GM12878 (cell line): ENCODE data around the gene PRM2. TPM values are rescaled to one million over a fixed set of nuclear protein-coding genes. Genes with fewer than 3 reads are reported as not detected.
A peak's percentile ranks its signal among the peaks of the same experiment; 100 is the strongest.

Experiments used
- BCL11A ChIP-seq: IDR thresholded peaks from 2 replicates; pipeline ENCODE4 v1.6.1; 2011; ENCODE audit warnings: low read depth, low read length
- CEBPB ChIP-seq, 2 experiments: fragments of 150-350 bp in 1 of 2; IDR thresholded peaks; 2 replicates each; pipeline ENCODE4 v1.6.1; 2012 to 2014; ENCODE audit warnings: low read depth in 2 of 2, low read length in 2 of 2, borderline replicate concordance in 1 of 2, inconsistent platforms in 1 of 2
- EP300 ChIP-seq, 2 experiments: fragments of 150-350 bp in 1 of 2; IDR thresholded peaks; 2 replicates each; pipeline ENCODE4 v1.6.1; 2011 to 2012; ENCODE audit warnings: low read depth in 2 of 2, low read length in 2 of 2, borderline replicate concordance in 1 of 2, improper control_type of control experiment in 1 of 2, inconsistent platforms in 1 of 2; ENCODE audit not compliant: control insufficient read depth in 1 of 2
- HDGF ChIP-seq: fragments of 450-650 bp; IDR thresholded peaks from 2 replicates; pipeline ENCODE4 v1.6.1; 2016; ENCODE audit warnings: antibody characterized with exemption
- JUND ChIP-seq: IDR thresholded peaks from 2 replicates; pipeline ENCODE4 v1.6.1; 2012; ENCODE audit warnings: low read depth, mild to moderate bottlenecking, low read length, improper control_type of control experiment, moderate library complexity
- KLF5 ChIP-seq: fragments of 450-650 bp; IDR thresholded peaks from 2 replicates; pipeline ENCODE4 v1.6.1; 2014; ENCODE audit warnings: mild to moderate bottlenecking; ENCODE audit not compliant: partially characterized antibody
- LARP7 ChIP-seq: fragments of 450-650 bp; IDR thresholded peaks from 2 replicates; pipeline ENCODE4 v1.6.1; 2017; ENCODE audit warnings: mild to moderate bottlenecking
- MEF2B ChIP-seq: fragments of 450-650 bp; IDR thresholded peaks from 2 replicates; pipeline ENCODE4 v1.6.1; 2018; ENCODE audit warnings: mild to moderate bottlenecking, moderate library complexity; ENCODE audit not compliant: partially characterized antibody, poor library complexity, severe bottlenecking
- NR2F1 ChIP-seq: fragments of 450-650 bp; conservative IDR thresholded peaks from 2 replicates; pipeline ENCODE4 v1.6.1; 2017; ENCODE audit warnings: mild to moderate bottlenecking
- PAX5 ChIP-seq: IDR thresholded peaks from 2 replicates; pipeline ENCODE4 v1.6.1; 2011; ENCODE audit warnings: low read depth, low read length, borderline replicate concordance
- POLR2AphosphoS2 ChIP-seq: IDR thresholded peaks from 2 replicates; pipeline ENCODE4 v1.6.1; 2011; ENCODE audit warnings: low read depth, mild to moderate bottlenecking, low read length, improper control_type of control experiment, moderate library complexity
- POU2F2 ChIP-seq: IDR thresholded peaks from 3 replicates; pipeline ENCODE4 v1.6.1; 2011; ENCODE audit warnings: low read depth, mild to moderate bottlenecking, low read length, borderline replicate concordance
- RAD21 ChIP-seq: IDR thresholded peaks from 2 replicates; pipeline ENCODE4 v1.6.1; 2011; ENCODE audit warnings: mild to moderate bottlenecking, low read depth, low read length, moderate library complexity; ENCODE audit not compliant: insufficient read depth
- SKIL ChIP-seq: fragments of 450-650 bp; IDR thresholded peaks from 2 replicates; pipeline ENCODE4 v1.6.1; 2017; ENCODE audit warnings: mild to moderate bottlenecking, low read depth, inconsistent platforms; ENCODE audit not compliant: poor library complexity, severe bottlenecking
- SMAD1 ChIP-seq: fragments of 450-650 bp; IDR thresholded peaks from 2 replicates; pipeline ENCODE4 v1.6.1; 2018; ENCODE audit warnings: mild to moderate bottlenecking, low read depth; ENCODE audit not compliant: partially characterized antibody
- SMARCA5 ChIP-seq: fragments of 450-650 bp; IDR thresholded peaks from 2 replicates; pipeline ENCODE4 v1.6.1; 2017; ENCODE audit warnings: mild to moderate bottlenecking
- SMC3 ChIP-seq: IDR thresholded peaks from 2 replicates; pipeline ENCODE4 v1.6.1; 2011; ENCODE audit warnings: low read length, improper control_type of control experiment, borderline replicate concordance
- WRNIP1 ChIP-seq: IDR thresholded peaks from 2 replicates; pipeline ENCODE4 v1.6.1; 2011; ENCODE audit warnings: low read depth, low read length, improper control_type of control experiment, borderline replicate concordance
- YY1 ChIP-seq: IDR thresholded peaks from 2 replicates; pipeline ENCODE4 v1.6.1; 2011; ENCODE audit warnings: low read depth, mild to moderate bottlenecking, low read length
- polyA plus RNA-seq, 11 experiments: library from polyadenylated mRNA; depleted of rRNA in 4 of 11; unstranded in 6 of 11; stranded (reverse) in 5 of 11; fragments of >200 nt; fragmentation: Nextera tagmentation in 4 of 11; fragmentation: Illumina TruSeq in 1 of 11; extraction: Ambion mirVana in 4 of 11; extraction: Trizol in 1 of 11; gene quantifications; 1 replicate in 1 of 11; 2 replicates in 10 of 11; pipeline versions ENCODE4 v1.2.1 to v1.2.3, GENCODE V29; 2011 to 2016; ENCODE audit warnings: inconsistent platforms in 2 of 11, missing spikeins in 2 of 11, low read depth in 1 of 11
- total RNA-seq, 4 experiments: library from RNA; depleted of rRNA in 3 of 4; stranded (reverse); fragments of >200 nt in 3 of 4; fragmentation: Illumina TruSeq in 1 of 4; extraction: Trizol in 1 of 4; gene quantifications; 2 replicates each; pipeline versions ENCODE4 v1.2.1 to v1.2.3, GENCODE V29; 2013 to 2021
- TF ChIP-seq, protein P1 (sequence below): fragments of 450-650 bp; IDR thresholded peaks from 2 replicates; pipeline ENCODE4 v1.6.1; 2016; ENCODE audit warnings: mild to moderate bottlenecking
- TF ChIP-seq, protein P2 (sequence below): IDR thresholded peaks from 2 replicates; pipeline ENCODE4 v1.6.1; 2011; ENCODE audit warnings: low read depth, mild to moderate bottlenecking, low read length, moderate library complexity, borderline replicate concordance; ENCODE audit errors: extremely low read depth
- TF ChIP-seq, protein P3 (sequence below): fragments of 450-650 bp; IDR thresholded peaks from 2 replicates; pipeline ENCODE4 v1.6.1; 2016; ENCODE audit warnings: mild to moderate bottlenecking

PRM2 gene
- total and polyA plus RNA-seq, 10 of the 15 experiments (the other 5 are each of a cell fraction or from before 2014, with no cell fraction given): not detected

DNA sequence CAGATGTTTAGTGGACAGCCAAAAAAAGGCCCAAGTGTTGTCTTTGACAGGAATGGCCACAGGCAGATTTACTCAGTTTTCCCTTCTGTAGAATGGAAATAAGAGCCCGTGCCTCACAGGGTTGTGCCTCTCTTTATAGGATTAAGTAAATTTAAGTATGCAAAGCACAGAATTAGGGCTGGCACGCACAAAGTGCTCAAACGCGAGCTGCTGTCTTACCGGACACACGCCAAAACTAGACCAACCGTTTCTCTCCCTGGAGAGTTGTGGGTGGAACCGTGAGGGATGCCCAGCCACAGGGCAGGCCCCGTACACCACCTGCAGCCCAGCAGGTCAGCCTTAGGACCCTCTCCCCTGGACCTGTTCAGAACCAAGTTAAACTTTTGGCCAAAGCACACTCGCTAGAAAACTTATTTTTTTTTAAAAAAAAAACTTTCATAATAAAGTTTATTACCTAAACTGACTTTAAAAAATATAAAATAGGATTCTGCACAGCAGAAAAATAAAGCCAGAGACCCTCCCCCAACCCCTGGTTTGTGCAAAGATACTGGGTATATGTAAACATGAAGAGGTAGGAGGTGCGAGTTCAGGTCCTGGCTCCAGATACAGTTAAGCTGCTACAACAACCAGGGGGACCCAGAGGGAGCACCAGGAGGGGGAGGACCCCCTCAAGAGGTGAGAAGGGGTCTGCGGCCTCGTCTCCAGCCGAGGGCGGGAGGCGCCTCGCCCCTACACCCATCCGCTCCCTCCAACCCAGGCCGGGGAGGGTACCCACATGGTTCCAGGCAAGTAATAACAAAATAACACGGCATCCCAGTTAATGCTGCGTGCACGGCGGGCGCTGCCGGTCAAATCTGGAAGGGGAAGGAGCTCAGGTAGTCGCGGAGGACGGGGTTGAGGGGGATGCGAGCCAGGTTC, 22.0 kb downstream of the PRM2 start (continued):
- TF ChIP-seq, protein P1, sequence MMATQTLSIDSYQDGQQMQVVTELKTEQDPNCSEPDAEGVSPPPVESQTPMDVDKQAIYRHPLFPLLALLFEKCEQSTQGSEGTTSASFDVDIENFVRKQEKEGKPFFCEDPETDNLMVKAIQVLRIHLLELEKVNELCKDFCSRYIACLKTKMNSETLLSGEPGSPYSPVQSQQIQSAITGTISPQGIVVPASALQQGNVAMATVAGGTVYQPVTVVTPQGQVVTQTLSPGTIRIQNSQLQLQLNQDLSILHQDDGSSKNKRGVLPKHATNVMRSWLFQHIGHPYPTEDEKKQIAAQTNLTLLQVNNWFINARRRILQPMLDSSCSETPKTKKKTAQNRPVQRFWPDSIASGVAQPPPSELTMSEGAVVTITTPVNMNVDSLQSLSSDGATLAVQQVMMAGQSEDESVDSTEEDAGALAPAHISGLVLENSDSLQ: no peak
- TF ChIP-seq HDGF: no peak
- TF ChIP-seq NR2F1: no peak
- no peak for TF ChIP-seq JUND
- no peak for TF ChIP-seq CEBPB (IDR thresholded peaks at IDR 0.05; ENCODE audit: borderline replicate concordance in 1 of 2, low read depth in 2 of 2, low read length in 2 of 2)
- TF ChIP-seq WRNIP1: no peak
- peak; percentile 16; the same call in 1 of the 2 replicates for TF ChIP-seq LARP7
- TF ChIP-seq PAX5: peak; percentile 52; the same call in 1 of the 2 replicates
- TF ChIP-seq SMAD1: peak; percentile 66
- TF ChIP-seq KLF5: no peak
- TF ChIP-seq, protein P2, sequence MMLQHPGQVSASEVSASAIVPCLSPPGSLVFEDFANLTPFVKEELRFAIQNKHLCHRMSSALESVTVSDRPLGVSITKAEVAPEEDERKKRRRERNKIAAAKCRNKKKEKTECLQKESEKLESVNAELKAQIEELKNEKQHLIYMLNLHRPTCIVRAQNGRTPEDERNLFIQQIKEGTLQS: no peak
- no peak for TF ChIP-seq RAD21
- TF ChIP-seq BCL11A: 0 out of 2 replicates have a peak, but pooled peaks have one; percentile 53
- peak; percentile 37; the same call in 1 of the 3 replicates for TF ChIP-seq POU2F2
- TF ChIP-seq, protein P3, sequence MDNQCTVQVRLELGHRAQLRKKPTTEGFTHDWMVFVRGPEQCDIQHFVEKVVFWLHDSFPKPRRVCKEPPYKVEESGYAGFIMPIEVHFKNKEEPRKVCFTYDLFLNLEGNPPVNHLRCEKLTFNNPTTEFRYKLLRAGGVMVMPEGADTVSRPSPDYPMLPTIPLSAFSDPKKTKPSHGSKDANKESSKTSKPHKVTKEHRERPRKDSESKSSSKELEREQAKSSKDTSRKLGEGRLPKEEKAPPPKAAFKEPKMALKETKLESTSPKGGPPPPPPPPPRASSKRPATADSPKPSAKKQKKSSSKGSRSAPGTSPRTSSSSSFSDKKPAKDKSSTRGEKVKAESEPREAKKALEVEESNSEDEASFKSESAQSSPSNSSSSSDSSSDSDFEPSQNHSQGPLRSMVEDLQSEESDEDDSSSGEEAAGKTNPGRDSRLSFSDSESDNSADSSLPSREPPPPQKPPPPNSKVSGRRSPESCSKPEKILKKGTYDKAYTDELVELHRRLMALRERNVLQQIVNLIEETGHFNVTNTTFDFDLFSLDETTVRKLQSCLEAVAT: peak; percentile 77
- TF ChIP-seq SMC3: peak; percentile 15; the same call in 1 of the 2 replicates
- peak in 1 of 2 experiments; percentile 56; a peak in 1 of 4 replicates for TF ChIP-seq EP300 (IDR thresholded peaks at IDR 0.05; ENCODE audit: borderline replicate concordance in 1 of 2, control insufficient read depth in 1 of 2, low read depth in 2 of 2, low read length in 2 of 2)
- TF ChIP-seq MEF2B: peak; percentile 84
- no peak for TF ChIP-seq SMARCA5
- peak; percentile 39 for TF ChIP-seq SKIL
- no peak for TF ChIP-seq YY1
- peak; percentile 8 for TF ChIP-seq POLR2AphosphoS2
